Choroid plexus epithelial cell (primary cell): ENCODE data around the gene STX1A.

Experiments used
- DNase-seq: peaks from one replicate; pipeline ENCODE4 v3.0.0-alpha.2; 2010; ENCODE audit warnings: low read depth
- H3K4me3 ChIP-seq: 2 replicates; pipeline ENCODE4 v1.5.1; 2011; ENCODE audit warnings: low read depth, mild to moderate bottlenecking, control low read depth, low read length, moderate library complexity
- CTCF ChIP-seq: conservative IDR thresholded peaks from 2 replicates; pipeline ENCODE4 v1.5.1; 2011; ENCODE audit warnings: low read depth, mild to moderate bottlenecking, control low read depth, inconsistent platforms, low read length, moderate library complexity

STX1A gene

GRCh38 chr7:73718905-73719805, at the start of gene STX1A:
TSS of gene STX1A (minus strand) at chr7:73719669. CDS start at chr7:73719631, 38 bp downstream.
- no peak for TF ChIP-seq CTCF
- H3K4me3 ChIP-seq: peak within 1 kb of the TSS; percentile 80
- DNase-seq: peak; percentile 74

- no peak for DNase-seq
- no peak for TF ChIP-seq CTCF
- no peak overlapping the region for H3K4me3 ChIP-seq
Measured at GRCh38 chr7:73768641-73769480, 49.4 kb upstream of the STX1A start.

GRCh38 chr7:73766556-73767229, 47.2 kb upstream of the STX1A start:
- no peak overlapping the region for H3K4me3 ChIP-seq
- no peak for TF ChIP-seq CTCF
- no peak for DNase-seq

- DNase-seq: no peak
- H3K4me3 ChIP-seq: no peak overlapping the region
- no peak for TF ChIP-seq CTCF
Measured at GRCh38 chr7:73762659-73762999, 43.2 kb upstream of the STX1A start.

- no peak overlapping the region for H3K4me3 ChIP-seq
- TF ChIP-seq CTCF: no peak
- DNase-seq: no peak
Measured at GRCh38 chr7:73761854-73762658, 42.6 kb upstream of the STX1A start.

GRCh38 chr7:73758581-73759138, 39.2 kb upstream of the STX1A start:
- H3K4me3 ChIP-seq: no peak overlapping the region
- no peak for TF ChIP-seq CTCF
- DNase-seq: no peak
